ENCODE results near the gene PALLD. TPM values are rescaled to one million over a fixed set of nuclear protein-coding genes. Genes with fewer than 3 reads are reported as not detected.

Gene PALLD
- total and polyA plus RNA-seq, 2 of the 8 experiments (the other 6 are each of a cell fraction or from before 2014, with no cell fraction given) = 10.5 to 25.0 TPM

- no peak for TF ChIP-seq JUND (IDR thresholded peaks at IDR 0.05; ENCODE audit: low read length)
- no peak for TF ChIP-seq CHD7 (IDR thresholded peaks at IDR 0.05; ENCODE audit: insufficient replicate concordance, low read length)
- no peak for TF ChIP-seq YY1 (IDR thresholded peaks at IDR 0.05; ENCODE audit: low read depth, low read length)
- TF ChIP-seq GTF2F1 (IDR thresholded peaks at IDR 0.05; ENCODE audit: borderline replicate concordance, low read depth, low read length) = no peak
- TF ChIP-seq, protein P1, sequence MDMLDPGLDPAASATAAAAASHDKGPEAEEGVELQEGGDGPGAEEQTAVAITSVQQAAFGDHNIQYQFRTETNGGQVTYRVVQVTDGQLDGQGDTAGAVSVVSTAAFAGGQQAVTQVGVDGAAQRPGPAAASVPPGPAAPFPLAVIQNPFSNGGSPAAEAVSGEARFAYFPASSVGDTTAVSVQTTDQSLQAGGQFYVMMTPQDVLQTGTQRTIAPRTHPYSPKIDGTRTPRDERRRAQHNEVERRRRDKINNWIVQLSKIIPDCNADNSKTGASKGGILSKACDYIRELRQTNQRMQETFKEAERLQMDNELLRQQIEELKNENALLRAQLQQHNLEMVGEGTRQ (IDR thresholded peaks at IDR 0.05; ENCODE audit: low read length) = no peak
- TF ChIP-seq RAD21 (IDR thresholded peaks at IDR 0.05 in 1 of 2, conservative IDR thresholded peaks at IDR 0.05 in 1 of 2; ENCODE audit: low read depth in 2 of 2, low read length in 2 of 2) = no peak
These were observed 90.7 kb downstream of the PALLD start (continued) for GRCh38 chr4:168587411-168588125.

All from H1 (cell line).